CD14-positive monocyte (primary cell): ENCODE results near the gene LIAS. TPM values are rescaled to one million over a fixed set of nuclear protein-coding genes. Genes with fewer than 3 reads are reported as not detected.
"Not testable (repeated sequence)": the region's sequence is repeated elsewhere in the genome, so short reads cannot be mapped to it uniquely, and the experiment has no call there.

ENCODE experiments used
- DNase-seq, 3 donors: peaks; one replicate each; pipeline ENCODE4 v3.0.0-alpha.2; 2011 to 2022
- H2AFZ ChIP-seq: 2 replicates; pipeline ENCODE4 v1.6.0; 2012; ENCODE audit warnings: mild to moderate bottlenecking, low read depth, low read length, inconsistent platforms; ENCODE audit not compliant: insufficient read depth, poor library complexity, severe bottlenecking
- H3K27ac ChIP-seq, 2 donors: 1 replicate in 1 of 2; 2 replicates in 1 of 2; pipeline ENCODE4 v1.5.1; 2012 to 2013; ENCODE audit warnings: low read length in 2 of 2, control low read depth in 1 of 2, inconsistent platforms in 1 of 2, low read depth in 1 of 2, mild to moderate bottlenecking in 1 of 2
- H3K27me3 ChIP-seq, 2 donors: one replicate each; pipeline versions ENCODE4 v1.6.0 to v1.6.1; 2011 to 2013; ENCODE audit warnings: low read length in 2 of 2; ENCODE audit not compliant: control insufficient read depth in 2 of 2, insufficient read depth in 2 of 2
- H3K36me3 ChIP-seq, 2 donors: replicated peaks in 1 of 2; 1 replicate in 1 of 2; 2 replicates in 1 of 2; pipeline versions ENCODE4 v1.5.1 to v1.6.1; 2012 to 2013; ENCODE audit warnings: low read length in 2 of 2, control low read depth in 1 of 2, inconsistent platforms in 1 of 2, mild to moderate bottlenecking in 1 of 2; ENCODE audit not compliant: insufficient read depth in 2 of 2, control insufficient read depth in 1 of 2
- H3K4me1 ChIP-seq, 2 donors: 1 replicate in 1 of 2; 2 replicates in 1 of 2; pipeline versions ENCODE4 v1.5.1 to v1.6.1; 2012 to 2013; ENCODE audit warnings: low read length in 2 of 2, control low read depth in 1 of 2, inconsistent platforms in 1 of 2, mild to moderate bottlenecking in 1 of 2, moderate library complexity in 1 of 2; ENCODE audit not compliant: insufficient read depth in 2 of 2, control insufficient read depth in 1 of 2
- H3K4me2 ChIP-seq: replicated peaks from 2 replicates; pipeline ENCODE3; 2012; ENCODE audit warnings: low read length, moderate library complexity, mild to moderate bottlenecking; ENCODE audit not compliant: poor library complexity, severe bottlenecking; ENCODE audit errors: extremely low read depth
- H3K4me3 ChIP-seq, 3 experiments: fragments of 200-600 bp in 1 of 3; sonication (generic) in 1 of 3; replicated peaks in 1 of 3; 1 replicate in 2 of 3; 2 replicates in 1 of 3; pipeline ENCODE4 v1.5.1; 2011 to 2013; ENCODE audit warnings: low read length in 3 of 3, mild to moderate bottlenecking in 3 of 3, control low read depth in 2 of 3, low read depth in 2 of 3, inconsistent platforms in 1 of 3, moderate library complexity in 1 of 3
- H3K79me2 ChIP-seq: 2 replicates; pipeline ENCODE4 v1.6.0; 2012; ENCODE audit warnings: mild to moderate bottlenecking, control low read depth, inconsistent platforms, low read length, moderate library complexity; ENCODE audit not compliant: insufficient read depth
- H3K9ac ChIP-seq: 2 replicates; pipeline ENCODE4 v1.6.0; 2017; ENCODE audit warnings: low read length, mild to moderate bottlenecking; ENCODE audit not compliant: insufficient read depth, poor library complexity, severe bottlenecking
- H3K9me3 ChIP-seq, 2 donors: replicated peaks in 1 of 2; 1 replicate in 1 of 2; 2 replicates in 1 of 2; pipeline versions ENCODE4 v1.5.1 to v1.6.1; 2012 to 2013; ENCODE audit warnings: low read length in 2 of 2, control low read depth in 1 of 2; ENCODE audit not compliant: control insufficient read depth in 1 of 2, insufficient read depth in 1 of 2
- H4K20me1 ChIP-seq: 2 replicates; pipeline ENCODE4 v1.6.0; 2012; ENCODE audit warnings: mild to moderate bottlenecking, low read length, control low read depth, moderate library complexity; ENCODE audit not compliant: insufficient read depth
- H3K27ac Mint-ChIP-seq, 7 donors: one replicate each; pipeline ENCODE4 v1.8.0; 2020; ENCODE audit warnings: mild to moderate bottlenecking in 7 of 7, mixed read lengths in 7 of 7, moderate library complexity in 6 of 7, inconsistent platforms in 2 of 7
- H3K27me3 Mint-ChIP-seq, 3 donors: one replicate each; pipeline ENCODE4 v1.8.0; 2021 to 2022; ENCODE audit warnings: low read depth in 3 of 3, mild to moderate bottlenecking in 3 of 3, mixed read lengths in 3 of 3, moderate library complexity in 3 of 3, inconsistent platforms in 1 of 3
- H3K36me3 Mint-ChIP-seq, 2 donors: one replicate each; pipeline ENCODE4 v1.8.0; 2020; ENCODE audit warnings: mixed read lengths in 2 of 2, inconsistent platforms in 1 of 2, mild to moderate bottlenecking in 1 of 2
- H3K4me1 Mint-ChIP-seq: one replicate; pipeline ENCODE4 v1.8.0; 2020; ENCODE audit warnings: mild to moderate bottlenecking, mixed read lengths
- H3K4me3 Mint-ChIP-seq, 2 donors: one replicate each; pipeline ENCODE4 v1.8.0; 2020; ENCODE audit warnings: mild to moderate bottlenecking in 2 of 2, mixed read lengths in 2 of 2, moderate library complexity in 1 of 2
- H3K9me3 Mint-ChIP-seq, 7 donors: one replicate each; pipeline ENCODE4 v1.8.0; 2020 to 2022; ENCODE audit warnings: mixed read lengths in 7 of 7, mild to moderate bottlenecking in 6 of 7, moderate library complexity in 6 of 7, inconsistent platforms in 2 of 7
- WGBS: methylation state at CpG from one replicate; pipeline ENCODE4 v1.1.5; 2013; ENCODE audit warnings: missing lambda C conversion rate; ENCODE audit not compliant: insufficient coverage; 5-methylcytosine and 5-hydroxymethylcytosine counted together
- intact Hi-C, 2 donors: fragments of 100-400 bp; cut with micrococcal nuclease; formaldehyde crosslinking; loops; one replicate each; pipeline versions ENCODE4 v1.15.0 to v1.15.1; 2023
- polyA plus RNA-seq, 3 donors: library from polyadenylated mRNA; depleted of rRNA in 1 of 3; unstranded in 2 of 3; stranded (reverse) in 1 of 3; fragments of 300-500 nt in 2 of 3; fragments of >200 nt in 1 of 3; fragmentation: Illumina TruSeq in 2 of 3; gene quantifications; 1 replicate in 2 of 3; 2 replicates in 1 of 3; pipeline ENCODE4 v1.2.3, GENCODE V29; 2012 to 2021
- TF ChIP-seq, protein P1 (sequence below): fragments of 200-600 bp; IDR thresholded peaks from one replicate; pipeline ENCODE4 v1.8.0; 2022; ENCODE audit warnings: antibody characterized with exemption, mild to moderate bottlenecking

Gene LIAS
- polyA plus RNA-seq, 3 donors: 7.2 to 8.9 (median 7.8) TPM

- H3K79me2 ChIP-seq: no peaks in the 10 kb centered on the region
- Mint-ChIP-seq H3K9me3 (no peaks in the 10 kb centered on the region), H3K4me1 (no peaks in the 10 kb centered on the region), H3K27me3 (no peaks in the 10 kb centered on the region), H3K4me3 (no peak overlapping the region), H3K27ac (peak overlapping the region in 1 of 7 donors; percentile 71), H3K36me3 (peaks cover 33 to 53% of the 10 kb centered on the region in 2 donors)
- H2AFZ ChIP-seq: no peak overlapping the region
- intact Hi-C loops: no loop called here
- no peaks in the 10 kb centered on the region for H3K9me3 ChIP-seq
- H3K4me2 ChIP-seq: no peak overlapping the region
- no peaks in the 10 kb centered on the region for H4K20me1 ChIP-seq
- H3K4me3 ChIP-seq: no peak overlapping the region
- H3K4me1 ChIP-seq: no peaks in the 10 kb centered on the region
- peaks cover 26 to 63% of the 10 kb centered on the region in 2 donors for H3K36me3 ChIP-seq
- WGBS: no CpG with 5 or more reads among the region's 4 CpGs
- H3K27ac ChIP-seq: no peak overlapping the region
- TF ChIP-seq, protein P1, sequence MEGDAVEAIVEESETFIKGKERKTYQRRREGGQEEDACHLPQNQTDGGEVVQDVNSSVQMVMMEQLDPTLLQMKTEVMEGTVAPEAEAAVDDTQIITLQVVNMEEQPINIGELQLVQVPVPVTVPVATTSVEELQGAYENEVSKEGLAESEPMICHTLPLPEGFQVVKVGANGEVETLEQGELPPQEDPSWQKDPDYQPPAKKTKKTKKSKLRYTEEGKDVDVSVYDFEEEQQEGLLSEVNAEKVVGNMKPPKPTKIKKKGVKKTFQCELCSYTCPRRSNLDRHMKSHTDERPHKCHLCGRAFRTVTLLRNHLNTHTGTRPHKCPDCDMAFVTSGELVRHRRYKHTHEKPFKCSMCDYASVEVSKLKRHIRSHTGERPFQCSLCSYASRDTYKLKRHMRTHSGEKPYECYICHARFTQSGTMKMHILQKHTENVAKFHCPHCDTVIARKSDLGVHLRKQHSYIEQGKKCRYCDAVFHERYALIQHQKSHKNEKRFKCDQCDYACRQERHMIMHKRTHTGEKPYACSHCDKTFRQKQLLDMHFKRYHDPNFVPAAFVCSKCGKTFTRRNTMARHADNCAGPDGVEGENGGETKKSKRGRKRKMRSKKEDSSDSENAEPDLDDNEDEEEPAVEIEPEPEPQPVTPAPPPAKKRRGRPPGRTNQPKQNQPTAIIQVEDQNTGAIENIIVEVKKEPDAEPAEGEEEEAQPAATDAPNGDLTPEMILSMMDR: no peak
- no peak overlapping the region for H3K9ac ChIP-seq
- no peak for DNase-seq
- H3K27me3 ChIP-seq: no peaks in the 10 kb centered on the region
Measured at GRCh38 chr4:39514888-39515401, 56.1 kb downstream of the LIAS start.

DNA sequence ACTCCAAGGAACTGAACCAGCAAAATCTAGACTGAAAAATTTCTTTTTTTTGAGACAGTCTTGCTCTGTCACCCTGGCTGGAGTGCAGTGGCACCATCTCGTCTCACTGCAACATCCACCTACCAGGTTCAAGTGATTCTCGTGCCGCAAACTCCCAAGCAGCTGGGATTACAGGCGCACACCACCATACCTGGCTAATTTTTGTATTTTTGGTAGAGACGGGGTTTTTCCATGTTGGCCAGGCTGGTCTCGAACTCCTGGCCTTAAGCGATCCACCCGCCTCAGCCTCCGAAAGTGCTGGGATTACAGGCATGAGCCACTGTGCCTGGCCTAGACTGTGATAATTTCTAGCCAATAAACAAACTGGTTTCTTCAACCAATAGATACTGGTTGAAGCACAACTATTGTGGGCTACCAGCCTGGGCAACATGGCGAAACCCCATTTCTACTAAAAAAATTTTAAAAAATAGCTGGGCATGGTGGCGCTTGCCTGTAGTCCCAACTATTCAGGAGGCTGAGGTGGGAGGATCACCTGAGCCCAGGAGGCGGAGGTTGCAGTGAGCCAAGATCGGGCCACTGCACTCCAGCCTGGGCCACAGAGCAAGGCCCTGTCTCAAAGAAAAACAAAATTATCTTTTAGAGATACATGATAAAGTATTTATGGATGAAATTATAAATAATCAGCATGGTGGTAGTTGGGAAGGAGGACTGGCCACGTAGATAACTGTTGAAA is 57.0 kb downstream of the LIAS start:
- H3K9ac ChIP-seq, H3K4me1 ChIP-seq, H3K79me2 ChIP-seq, intact Hi-C loops, DNase-seq, H4K20me1 ChIP-seq, H3K9me3 ChIP-seq, H3K27ac Mint-ChIP-seq, H3K27ac ChIP-seq, H3K27me3 Mint-ChIP-seq, H3K9me3 Mint-ChIP-seq, H3K4me2 ChIP-seq, H3K4me3 ChIP-seq, H3K27me3 ChIP-seq, H2AFZ ChIP-seq, H3K4me3 Mint-ChIP-seq, H3K4me1 Mint-ChIP-seq: not testable (repeated sequence)
- peaks cover 18 to 58% of the 10 kb centered on the region in 2 donors for H3K36me3 ChIP-seq
- peaks cover 25 to 46% of the 10 kb centered on the region in 2 donors for H3K36me3 Mint-ChIP-seq
- WGBS: 100% methylated on average over 1 of the region's 14 CpGs
